Mesodermal cell (in vitro differentiated cells): ENCODE measurements around the gene PRND.
"Not testable (repeated sequence)": the region's sequence is repeated elsewhere in the genome, so short reads cannot be mapped to it uniquely, and the experiment has no call there.

Source experiments
- H3K27ac ChIP-seq: 2 replicates; pipeline ENCODE4 v1.7.0; 2013; ENCODE audit warnings: mild to moderate bottlenecking, low read depth, low read length, moderate library complexity; ENCODE audit not compliant: severe bottlenecking
- H3K36me3 ChIP-seq: 2 replicates; pipeline ENCODE4 v1.7.1; 2013; ENCODE audit warnings: mild to moderate bottlenecking, low read length, moderate library complexity; ENCODE audit not compliant: control insufficient read depth, insufficient read depth
- H3K4me1 ChIP-seq: one replicate; pipeline ENCODE4 v1.7.1; 2013; ENCODE audit warnings: mild to moderate bottlenecking, low read length; ENCODE audit not compliant: insufficient read depth, control insufficient read depth, poor library complexity, severe bottlenecking
- H3K4me3 ChIP-seq: 2 replicates; pipeline ENCODE4 v1.7.0; 2013; ENCODE audit warnings: low read length, control low read depth, mild to moderate bottlenecking; ENCODE audit not compliant: insufficient read depth, poor library complexity, severe bottlenecking; ENCODE audit errors: extremely low read depth
- H3K9me3 ChIP-seq: 2 replicates; pipeline ENCODE4 v1.7.1; 2013; ENCODE audit warnings: mild to moderate bottlenecking, low read length, moderate library complexity; ENCODE audit not compliant: control insufficient read depth
- WGBS, 2 experiments: methylation state at CpG; one replicate each; pipeline ENCODE4 v1.1.5; 2013; ENCODE audit warnings: missing lambda C conversion rate in 2 of 2; ENCODE audit not compliant: insufficient coverage in 2 of 2; 5-methylcytosine and 5-hydroxymethylcytosine counted together

The PRND gene

DNA sequence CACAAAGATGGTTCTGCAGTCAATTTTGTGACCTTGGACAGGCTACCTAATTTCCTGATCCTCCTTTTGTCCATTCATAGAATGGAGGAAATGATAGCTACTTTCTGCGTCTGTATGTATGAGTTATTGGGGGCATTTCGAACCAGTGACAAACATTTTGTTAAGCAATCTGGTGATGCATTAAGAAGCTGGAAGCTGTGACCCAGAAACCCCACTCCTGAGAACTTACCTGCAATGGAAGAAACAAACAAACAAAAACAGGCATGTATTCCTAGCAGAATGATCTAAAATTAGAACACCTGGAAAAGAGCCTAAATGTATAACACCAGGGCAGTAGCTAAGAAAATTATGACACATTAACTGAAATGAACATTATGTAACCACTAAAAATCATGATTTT, 33.4 kb upstream of the PRND start:
- H3K4me1 ChIP-seq = peaks cover 9% of the 10 kb centered on the region
- H3K4me3 ChIP-seq = no peak overlapping the region
- no CpG with 5 or more reads among the region's 2 CpGs for WGBS, 2 experiments

DNA sequence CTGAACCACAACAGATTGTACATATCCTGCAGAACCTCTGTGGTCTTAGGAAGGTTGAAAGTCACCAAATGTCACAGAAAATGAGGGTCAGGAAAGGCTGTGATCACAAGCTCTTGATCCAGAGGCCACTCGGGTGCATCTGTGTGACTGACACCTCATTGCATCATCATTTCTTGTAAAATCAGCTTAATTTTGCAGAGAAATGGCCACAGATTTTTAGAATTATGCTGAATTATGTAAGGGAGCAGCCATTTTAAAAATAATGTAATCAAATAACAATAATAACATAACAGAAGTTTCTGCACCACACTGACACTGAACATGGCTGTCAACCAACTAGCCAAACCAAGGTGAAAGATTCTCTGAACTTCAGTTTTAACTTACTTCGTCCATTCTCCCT, 32.5 kb upstream of the PRND start:
- no peak overlapping the region for H3K4me3 ChIP-seq
- no peak overlapping the region for H3K27ac ChIP-seq
- peaks cover 28% of the 10 kb centered on the region for H3K36me3 ChIP-seq
- no peaks in the 10 kb centered on the region for H3K9me3 ChIP-seq
- H3K4me1 ChIP-seq = peaks cover 9% of the 10 kb centered on the region
- 86 to 95% methylated on average over 2 of the region's 2 CpGs for WGBS, 2 experiments

More for the DNA sequence above, 33.4 kb upstream of the PRND start:
- H3K27ac ChIP-seq = no peak overlapping the region
- H3K36me3 ChIP-seq = peaks cover 18% of the 10 kb centered on the region
- H3K9me3 ChIP-seq = no peaks in the 10 kb centered on the region

DNA sequence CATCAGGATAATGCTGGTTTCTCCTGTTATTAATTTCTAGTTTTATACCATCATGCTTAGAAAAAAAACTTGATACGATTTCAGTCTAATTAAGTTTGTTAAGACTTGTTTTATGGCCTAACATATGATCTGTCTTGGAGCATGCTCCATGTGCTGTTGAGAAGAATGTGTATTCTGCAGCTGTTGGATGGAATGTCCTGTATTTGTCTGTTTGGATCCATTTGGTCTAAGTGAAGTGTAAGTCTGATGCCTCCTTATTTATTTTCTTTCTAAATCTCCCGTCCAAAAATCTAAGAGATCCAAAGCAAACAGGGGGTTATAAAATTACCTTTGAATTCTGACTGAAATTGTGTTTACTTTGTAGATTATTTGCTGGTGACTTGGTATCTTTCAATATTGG, 30.0 kb upstream of the PRND start:
- H3K27ac ChIP-seq = no peak overlapping the region
- 75% methylated on average over 2 of the region's 2 CpGs; no CpG with 5 or more reads in 1 of the 2 experiments for WGBS, 2 experiments

DNA sequence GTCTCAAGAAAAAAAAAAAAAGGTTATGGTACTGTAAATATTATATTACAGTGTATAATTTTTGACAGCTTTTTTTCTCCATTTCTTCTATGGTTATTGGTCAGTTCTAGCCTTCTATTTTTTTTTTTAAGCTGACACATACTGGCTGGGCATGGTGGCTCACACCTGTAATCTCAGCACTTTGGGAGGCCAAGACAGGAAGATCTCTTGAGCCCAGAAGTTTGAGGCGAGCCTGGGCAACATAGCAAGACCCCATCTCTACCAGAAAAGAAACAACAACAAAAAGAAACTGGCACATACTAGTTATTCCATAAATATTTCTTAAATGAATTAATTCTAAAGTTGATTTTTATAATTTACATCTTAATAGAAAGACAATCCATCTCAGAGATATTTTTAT, 27.6 kb upstream of the PRND start:
- Histone ChIP-seq H3K27ac (no peak overlapping the region), H3K9me3 (no peaks in the 10 kb centered on the region), H3K4me1 (no peaks in the 10 kb centered on the region), H3K36me3 (peaks cover 56% of the 10 kb centered on the region), H3K4me3 (no peak overlapping the region)
- WGBS, 2 experiments = no CpG with 5 or more reads among the region's 1 CpG

More for the DNA sequence above, 30.0 kb upstream of the PRND start:
- Histone ChIP-seq H3K4me1 (peaks cover 5% of the 10 kb centered on the region), H3K9me3 (no peaks in the 10 kb centered on the region), H3K36me3 (peaks cover 40% of the 10 kb centered on the region), H3K4me3 (no peak overlapping the region)

DNA sequence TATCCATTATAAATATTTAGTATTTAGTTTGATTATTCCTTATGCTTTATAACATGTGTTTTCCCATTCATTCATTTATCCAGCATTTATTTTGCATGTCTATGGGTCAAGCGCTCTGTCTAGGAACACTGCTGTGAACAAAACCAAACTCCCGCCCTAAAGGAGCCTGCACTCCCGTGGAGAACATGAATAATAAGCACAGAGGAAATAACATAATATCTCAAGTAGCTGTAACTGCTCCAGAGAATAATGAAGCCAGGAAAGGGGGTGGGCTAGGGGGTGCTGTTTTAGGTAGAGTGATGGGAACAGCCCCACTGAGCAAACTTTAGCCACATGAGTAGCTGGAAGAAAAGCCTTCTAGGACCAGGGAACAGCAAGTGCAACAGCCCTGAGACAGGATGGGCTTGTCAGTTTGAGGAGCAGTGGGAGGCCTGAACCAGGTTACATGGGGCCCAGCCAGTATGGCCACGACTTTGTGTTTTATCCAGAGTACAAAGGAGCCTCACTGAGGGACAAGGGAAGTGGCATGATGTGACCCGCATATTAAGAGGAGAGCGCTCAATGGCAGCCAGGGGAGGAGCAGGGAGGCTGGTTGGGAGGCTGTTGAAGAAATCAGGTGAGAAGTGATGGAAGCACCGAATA, 24.4 kb upstream of the PRND start:
- Histone ChIP-seq H3K36me3 (peaks cover 69% of the 10 kb centered on the region), H3K27ac (no peak overlapping the region), H3K4me1 (no peaks in the 10 kb centered on the region), H3K9me3 (no peaks in the 10 kb centered on the region), H3K4me3 (no peak overlapping the region)
- 72% methylated on average over 4 to 5 of the region's 7 CpGs for WGBS, 2 experiments

DNA sequence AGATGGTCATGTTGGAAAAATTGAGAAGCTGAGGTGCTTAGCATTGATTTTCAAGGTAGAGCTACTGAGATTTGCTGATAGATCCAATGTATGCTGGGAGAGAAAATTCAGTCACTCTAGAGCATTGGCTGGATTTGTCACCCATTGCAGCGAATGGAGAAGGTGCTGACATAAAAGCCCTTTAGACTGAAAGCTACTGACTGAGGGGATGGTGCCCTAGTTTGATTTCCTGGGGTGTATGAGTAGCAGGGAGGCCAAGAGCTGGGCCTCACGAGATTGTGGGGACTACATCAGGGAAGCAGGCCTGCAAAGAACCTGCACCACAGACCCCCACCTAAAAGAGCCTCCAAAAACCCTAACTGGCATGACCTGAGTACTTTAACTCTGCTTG, 23.9 kb upstream of the PRND start:
- Histone ChIP-seq H3K9me3 (no peaks in the 10 kb centered on the region), H3K4me3 (no peak overlapping the region), H3K36me3 (peaks cover 66% of the 10 kb centered on the region), H3K4me1 (no peaks in the 10 kb centered on the region), H3K27ac (no peak overlapping the region)
- WGBS, 2 experiments = 86 to 92% methylated on average over 1 to 2 of the region's 2 CpGs

DNA sequence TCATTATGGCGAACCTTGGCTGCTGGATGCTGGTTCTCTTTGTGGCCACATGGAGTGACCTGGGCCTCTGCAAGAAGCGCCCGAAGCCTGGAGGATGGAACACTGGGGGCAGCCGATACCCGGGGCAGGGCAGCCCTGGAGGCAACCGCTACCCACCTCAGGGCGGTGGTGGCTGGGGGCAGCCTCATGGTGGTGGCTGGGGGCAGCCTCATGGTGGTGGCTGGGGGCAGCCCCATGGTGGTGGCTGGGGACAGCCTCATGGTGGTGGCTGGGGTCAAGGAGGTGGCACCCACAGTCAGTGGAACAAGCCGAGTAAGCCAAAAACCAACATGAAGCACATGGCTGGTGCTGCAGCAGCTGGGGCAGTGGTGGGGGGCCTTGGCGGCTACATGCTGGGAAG, 22.5 kb upstream of the PRND start:
- 97 to 100% methylated on average over 3 to 7 of the region's 9 CpGs for WGBS, 2 experiments
- Histone ChIP-seq H3K36me3 (peaks cover 52% of the 10 kb centered on the region), H3K27ac (no peak overlapping the region), H3K9me3 (no peaks in the 10 kb centered on the region), H3K4me1 (peaks cover 4% of the 10 kb centered on the region), H3K4me3 (no peak overlapping the region)

DNA sequence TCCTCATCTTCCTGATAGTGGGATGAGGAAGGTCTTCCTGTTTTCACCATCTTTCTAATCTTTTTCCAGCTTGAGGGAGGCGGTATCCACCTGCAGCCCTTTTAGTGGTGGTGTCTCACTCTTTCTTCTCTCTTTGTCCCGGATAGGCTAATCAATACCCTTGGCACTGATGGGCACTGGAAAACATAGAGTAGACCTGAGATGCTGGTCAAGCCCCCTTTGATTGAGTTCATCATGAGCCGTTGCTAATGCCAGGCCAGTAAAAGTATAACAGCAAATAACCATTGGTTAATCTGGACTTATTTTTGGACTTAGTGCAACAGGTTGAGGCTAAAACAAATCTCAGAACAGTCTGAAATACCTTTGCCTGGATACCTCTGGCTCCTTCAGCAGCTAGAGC, 21.8 kb upstream of the PRND start:
- Histone ChIP-seq H3K4me3 (no peak overlapping the region), H3K4me1 (peaks cover 5% of the 10 kb centered on the region), H3K36me3 (peaks cover 51% of the 10 kb centered on the region), H3K9me3 (no peaks in the 10 kb centered on the region), H3K27ac (no peak overlapping the region)
- WGBS, 2 experiments = 100% methylated on average over 1 of the region's 3 CpGs; no CpG with 5 or more reads in 1 of the 2 experiments

DNA sequence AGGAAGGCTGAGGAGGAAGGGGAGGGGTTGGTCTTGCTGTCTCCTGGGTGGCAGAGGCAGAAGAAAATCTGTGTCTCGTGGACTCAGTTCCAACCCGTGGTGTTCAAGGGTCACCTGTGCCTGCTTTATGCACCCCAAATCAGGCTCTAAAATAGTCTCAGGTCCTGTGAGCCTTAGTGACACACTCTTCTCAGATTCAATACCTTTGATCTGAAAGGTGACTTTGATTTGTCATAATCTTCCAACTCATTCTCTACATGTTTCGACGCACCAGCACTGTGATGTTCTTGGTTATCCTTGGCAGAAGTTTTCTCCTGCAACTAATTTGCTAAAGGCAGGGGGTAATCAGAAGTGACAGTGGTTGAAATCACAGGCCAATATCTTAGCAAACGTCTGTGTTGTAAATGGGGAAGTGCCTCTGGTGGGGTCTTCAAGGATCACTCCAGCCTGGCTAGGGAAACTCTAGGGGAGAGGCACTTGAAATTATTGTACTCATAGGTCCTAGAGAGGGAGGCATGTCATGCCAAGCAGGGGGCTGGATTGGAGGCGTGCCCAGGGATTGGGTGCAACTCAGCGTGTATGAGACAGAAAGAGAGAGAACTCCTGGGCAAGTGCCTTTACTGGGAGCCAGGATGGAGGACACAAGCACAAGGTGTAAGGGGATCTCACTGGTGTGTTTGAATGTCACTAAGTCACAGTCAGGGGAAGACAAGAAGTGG, 19.0 kb upstream of the PRND start:
- H3K9me3 ChIP-seq = no peaks in the 10 kb centered on the region
- H3K4me1 ChIP-seq = peaks cover 5% of the 10 kb centered on the region
- H3K4me3 ChIP-seq = no peak overlapping the region
- H3K36me3 ChIP-seq = peaks cover 31% of the 10 kb centered on the region
- WGBS, 2 experiments = 80 to 87% methylated on average over 5 to 7 of the region's 7 CpGs
- H3K27ac ChIP-seq = no peak overlapping the region

DNA sequence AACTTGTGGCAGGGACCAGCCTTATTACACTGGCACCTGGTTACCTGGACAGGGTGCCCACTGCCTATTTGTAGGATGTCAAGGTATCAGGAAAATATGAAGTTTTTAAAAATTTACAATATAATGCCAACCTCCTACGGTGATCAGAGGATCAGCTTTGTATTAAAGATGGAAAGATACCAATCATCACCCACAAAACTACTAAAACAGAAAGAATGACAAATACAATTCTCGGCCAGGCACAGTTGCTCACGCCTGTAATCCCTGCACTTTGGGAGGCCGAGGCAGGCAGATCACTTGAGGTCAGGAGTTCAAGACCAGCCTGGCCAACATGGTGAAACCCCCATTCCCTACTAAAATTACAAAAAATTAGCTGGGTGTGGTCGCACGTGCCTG, 18.4 kb upstream of the PRND start:
- no peak overlapping the region for H3K4me3 ChIP-seq
- peaks cover 26% of the 10 kb centered on the region for H3K36me3 ChIP-seq
- no peak overlapping the region for H3K27ac ChIP-seq
- H3K4me1 ChIP-seq = peaks cover 5% of the 10 kb centered on the region
- H3K9me3 ChIP-seq = no peaks in the 10 kb centered on the region
- WGBS, 2 experiments = 86 to 90% methylated on average over 5 of the region's 6 CpGs

DNA sequence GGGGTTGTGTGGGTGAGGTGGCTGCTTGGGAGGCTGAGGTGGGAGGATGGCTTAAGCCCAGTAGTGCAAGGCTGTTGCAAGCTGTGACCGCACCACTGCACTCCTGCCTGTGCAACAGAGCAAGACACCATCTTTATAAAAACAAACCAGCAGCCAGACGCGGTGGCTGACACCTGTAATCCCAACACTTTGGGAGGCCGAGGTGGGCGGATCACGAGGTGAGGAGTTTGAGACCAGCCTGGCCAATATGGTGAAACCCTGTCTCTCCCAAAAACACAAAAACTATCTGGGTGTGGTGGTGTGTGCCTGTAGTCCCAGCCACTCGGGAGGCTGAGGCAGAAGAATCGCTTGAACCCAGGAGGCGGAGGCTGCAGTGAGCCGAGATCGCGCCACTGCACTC, 14.8 kb upstream of the PRND start:
- not testable (repeated sequence) for H3K27ac ChIP-seq, H3K9me3 ChIP-seq, H3K4me3 ChIP-seq, H3K36me3 ChIP-seq, H3K4me1 ChIP-seq
- WGBS, 2 experiments = 97% methylated on average over 6 of the region's 12 CpGs; no CpG with 5 or more reads in 1 of the 2 experiments
